ENCODE data around the gene ZSWIM8. TPM values are rescaled to one million over a fixed set of nuclear protein-coding genes. Genes with fewer than 3 reads are reported as not detected.

Gene ZSWIM8
- total and polyA plus RNA-seq, 2 of the 8 experiments (the other 6 are each of a cell fraction or from before 2014, with no cell fraction given): 44.7 to 99.7 TPM

GRCh38 chr10:73761781-73762180 is 23.6 kb upstream of the ZSWIM8 start (continued):
- no peak for TF ChIP-seq GABPA (IDR thresholded peaks at IDR 0.05; ENCODE audit: borderline replicate concordance, insufficient read depth, low read length)
